ENCODE data around the gene KRT77. TPM values are rescaled to one million over a fixed set of nuclear protein-coding genes. Genes with fewer than 3 reads are reported as not detected.

Gene KRT77
- total RNA-seq, 1 donor: not detected

DNA sequence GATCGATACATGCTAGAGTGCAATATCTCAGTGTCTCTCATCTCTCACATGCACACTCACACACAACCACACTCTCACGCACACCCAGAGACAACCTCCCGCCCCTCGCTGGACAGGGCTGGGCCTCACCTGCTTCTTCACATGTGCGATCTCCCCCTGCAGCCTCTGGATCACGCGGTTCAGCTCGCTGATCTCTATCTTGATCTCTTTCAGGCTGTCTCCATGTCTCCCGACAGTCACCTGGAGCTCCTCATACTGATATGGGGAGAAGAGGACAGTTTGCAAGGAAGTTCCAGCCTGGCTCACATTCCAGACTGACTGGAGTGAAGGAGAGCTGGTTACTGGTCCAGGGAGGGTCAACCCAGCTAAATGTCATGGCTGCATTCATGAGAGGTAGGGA is 55.7 kb downstream of the KRT77 start:
- no peaks in the 10 kb centered on the region for H3K79me2 ChIP-seq (ENCODE audit: insufficient read depth, low read length)
- no peaks in the 10 kb centered on the region for H3K36me3 ChIP-seq (ENCODE audit: insufficient read depth, low read length)
- TF ChIP-seq, protein P1, sequence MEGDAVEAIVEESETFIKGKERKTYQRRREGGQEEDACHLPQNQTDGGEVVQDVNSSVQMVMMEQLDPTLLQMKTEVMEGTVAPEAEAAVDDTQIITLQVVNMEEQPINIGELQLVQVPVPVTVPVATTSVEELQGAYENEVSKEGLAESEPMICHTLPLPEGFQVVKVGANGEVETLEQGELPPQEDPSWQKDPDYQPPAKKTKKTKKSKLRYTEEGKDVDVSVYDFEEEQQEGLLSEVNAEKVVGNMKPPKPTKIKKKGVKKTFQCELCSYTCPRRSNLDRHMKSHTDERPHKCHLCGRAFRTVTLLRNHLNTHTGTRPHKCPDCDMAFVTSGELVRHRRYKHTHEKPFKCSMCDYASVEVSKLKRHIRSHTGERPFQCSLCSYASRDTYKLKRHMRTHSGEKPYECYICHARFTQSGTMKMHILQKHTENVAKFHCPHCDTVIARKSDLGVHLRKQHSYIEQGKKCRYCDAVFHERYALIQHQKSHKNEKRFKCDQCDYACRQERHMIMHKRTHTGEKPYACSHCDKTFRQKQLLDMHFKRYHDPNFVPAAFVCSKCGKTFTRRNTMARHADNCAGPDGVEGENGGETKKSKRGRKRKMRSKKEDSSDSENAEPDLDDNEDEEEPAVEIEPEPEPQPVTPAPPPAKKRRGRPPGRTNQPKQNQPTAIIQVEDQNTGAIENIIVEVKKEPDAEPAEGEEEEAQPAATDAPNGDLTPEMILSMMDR (IDR thresholded peaks at IDR 0.05; ENCODE audit: extremely low read depth, low read depth, low read length): no peak
- H3K4me1 ChIP-seq (ENCODE audit: insufficient read depth, low read length): no peaks in the 10 kb centered on the region
- peaks cover 32% of the 10 kb centered on the region for H3K27me3 ChIP-seq (ENCODE audit: insufficient read depth, low read length)
- H4K20me1 ChIP-seq (ENCODE audit: insufficient read depth, low read length): no peaks in the 10 kb centered on the region
- DNase-seq (ENCODE audit: insufficient read length, low spot score, missing footprints): no peak
- H2AFZ ChIP-seq (ENCODE audit: low read length): no peak overlapping the region
- no peak overlapping the region for H3K4me2 ChIP-seq (ENCODE audit: insufficient read depth, low read length)
- H3K27ac ChIP-seq (ENCODE audit: low read depth, low read length): no peak overlapping the region
- no peak overlapping the region for H3K4me3 ChIP-seq (ENCODE audit: insufficient read depth, low read length)
- no peaks in the 10 kb centered on the region for H3K9me3 ChIP-seq (ENCODE audit: low read depth, low read length)

GRCh38 chr12:52646613-52647012 is 56.7 kb downstream of the KRT77 start:
- no peaks in the 10 kb centered on the region for H4K20me1 ChIP-seq (ENCODE audit: insufficient read depth, low read length)
- no peak overlapping the region for H3K4me2 ChIP-seq (ENCODE audit: insufficient read depth, low read length)
- no peak overlapping the region for H3K4me3 ChIP-seq (ENCODE audit: insufficient read depth, low read length)
- H3K27me3 ChIP-seq (ENCODE audit: insufficient read depth, low read length): peaks cover 32% of the 10 kb centered on the region
- H3K9me3 ChIP-seq (ENCODE audit: low read depth, low read length): no peaks in the 10 kb centered on the region
- TF ChIP-seq, protein P1 (IDR thresholded peaks at IDR 0.05; ENCODE audit: extremely low read depth, low read depth, low read length): no peak
- no peaks in the 10 kb centered on the region for H3K4me1 ChIP-seq (ENCODE audit: insufficient read depth, low read length)
- no peak overlapping the region for H2AFZ ChIP-seq (ENCODE audit: low read length)
- DNase-seq (ENCODE audit: insufficient read length, low spot score, missing footprints): no peak
- no peaks in the 10 kb centered on the region for H3K79me2 ChIP-seq (ENCODE audit: insufficient read depth, low read length)
- H3K36me3 ChIP-seq (ENCODE audit: insufficient read depth, low read length): no peaks in the 10 kb centered on the region
- H3K27ac ChIP-seq (ENCODE audit: low read depth, low read length): no peak overlapping the region

- TF ChIP-seq, protein P1 (IDR thresholded peaks at IDR 0.05; ENCODE audit: extremely low read depth, low read depth, low read length): no peak
- Histone ChIP-seq H3K79me2 (ENCODE audit: insufficient read depth, low read length) (no peaks in the 10 kb centered on the region), H3K27ac (ENCODE audit: low read depth, low read length) (no peak overlapping the region), H3K27me3 (ENCODE audit: insufficient read depth, low read length) (peaks cover 38% of the 10 kb centered on the region), H3K4me2 (ENCODE audit: insufficient read depth, low read length) (no peak overlapping the region), H3K9me3 (ENCODE audit: low read depth, low read length) (no peaks in the 10 kb centered on the region), H4K20me1 (ENCODE audit: insufficient read depth, low read length) (no peaks in the 10 kb centered on the region), H2AFZ (ENCODE audit: low read length) (no peak overlapping the region), H3K4me1 (ENCODE audit: insufficient read depth, low read length) (no peaks in the 10 kb centered on the region), H3K36me3 (ENCODE audit: insufficient read depth, low read length) (no peaks in the 10 kb centered on the region), H3K4me3 (ENCODE audit: insufficient read depth, low read length) (no peak overlapping the region)
- no peak for DNase-seq (ENCODE audit: insufficient read length, low spot score, missing footprints)
These were observed 57.3 kb downstream of the KRT77 start for GRCh38 chr12:52645982-52646381.

GRCh38 chr12:52645120-52645761 is 58.1 kb downstream of the KRT77 start:
- no peaks in the 10 kb centered on the region for H3K79me2 ChIP-seq (ENCODE audit: insufficient read depth, low read length)
- no peaks in the 10 kb centered on the region for H4K20me1 ChIP-seq (ENCODE audit: insufficient read depth, low read length)
- no peak overlapping the region for H3K27ac ChIP-seq (ENCODE audit: low read depth, low read length)
- TF ChIP-seq, protein P1 (IDR thresholded peaks at IDR 0.05; ENCODE audit: extremely low read depth, low read depth, low read length): no peak
- DNase-seq (ENCODE audit: insufficient read length, low spot score, missing footprints): no peak
- no peaks in the 10 kb centered on the region for H3K4me1 ChIP-seq (ENCODE audit: insufficient read depth, low read length)
- H3K27me3 ChIP-seq (ENCODE audit: insufficient read depth, low read length): peaks cover 41% of the 10 kb centered on the region
- H3K36me3 ChIP-seq (ENCODE audit: insufficient read depth, low read length): no peaks in the 10 kb centered on the region
- H3K4me2 ChIP-seq (ENCODE audit: insufficient read depth, low read length): no peak overlapping the region
- no peak overlapping the region for H3K4me3 ChIP-seq (ENCODE audit: insufficient read depth, low read length)
- no peak overlapping the region for H2AFZ ChIP-seq (ENCODE audit: low read length)
- no peaks in the 10 kb centered on the region for H3K9me3 ChIP-seq (ENCODE audit: low read depth, low read length)

Measured in osteoblast (primary cell).